Neuronal stem cell (in vitro differentiated cells): ENCODE data around the gene CTSK.
"Not testable (repeated sequence)": the region's sequence is repeated elsewhere in the genome, so short reads cannot be mapped to it uniquely, and the experiment has no call there.

ENCODE experiments used
- DNase-seq: peaks from one replicate; pipeline ENCODE4 v3.0.0-alpha.2; 2013; ENCODE audit warnings: low spot score
- H2AFZ ChIP-seq: one replicate; pipeline ENCODE4 v1.6.1; 2013; ENCODE audit warnings: mild to moderate bottlenecking, low read length, inconsistent platforms
- H2AK5ac ChIP-seq: 2 replicates; pipeline ENCODE4 v1.6.1; 2013; ENCODE audit warnings: low read depth, mild to moderate bottlenecking, inconsistent platforms, low read length, moderate library complexity, mixed read lengths
- H2BK120ac ChIP-seq: 2 replicates; pipeline ENCODE4 v1.6.1; 2013; ENCODE audit warnings: low read depth, mild to moderate bottlenecking, inconsistent platforms, low read length, moderate library complexity, mixed read lengths
- H2BK12ac ChIP-seq: one replicate; pipeline ENCODE4 v1.6.1; 2013; ENCODE audit warnings: low read length, inconsistent platforms
- H2BK15ac ChIP-seq: 2 replicates; pipeline ENCODE4 v1.6.1; 2013; ENCODE audit warnings: mild to moderate bottlenecking, low read length, inconsistent platforms, mixed read lengths
- H2BK5ac ChIP-seq: one replicate; pipeline ENCODE4 v1.6.1; 2013; ENCODE audit warnings: inconsistent platforms, mild to moderate bottlenecking, low read length, moderate library complexity
- H3K14ac ChIP-seq: one replicate; pipeline ENCODE4 v1.6.1; 2013; ENCODE audit warnings: low read length, inconsistent platforms
- H3K18ac ChIP-seq: 2 replicates; pipeline ENCODE4 v1.6.1; 2013; ENCODE audit warnings: low read length, inconsistent platforms
- H3K23ac ChIP-seq: 2 replicates; pipeline ENCODE4 v1.6.1; 2013; ENCODE audit warnings: low read depth, mild to moderate bottlenecking, mixed read lengths, low read length, inconsistent platforms; ENCODE audit not compliant: poor library complexity
- H3K27ac ChIP-seq: replicated peaks from 3 replicates; pipeline ENCODE4 v1.5.1; 2013; ENCODE audit warnings: low read length, inconsistent platforms
- H3K27me3 ChIP-seq, 3 experiments: 2 replicates each; pipeline ENCODE4 v1.6.1; 2013; ENCODE audit warnings: low read length in 3 of 3, mild to moderate bottlenecking in 2 of 3, inconsistent platforms in 1 of 3, low read depth in 1 of 3, mixed read lengths in 1 of 3, moderate library complexity in 1 of 3; ENCODE audit not compliant: control insufficient read depth in 3 of 3, insufficient read depth in 3 of 3
- H3K36me3 ChIP-seq, 2 donors: replicated peaks in 1 of 2; 2 replicates each; pipeline ENCODE4 v1.6.1; 2013; ENCODE audit warnings: low read length in 2 of 2; ENCODE audit not compliant: control insufficient read depth in 2 of 2, insufficient read depth in 2 of 2
- H3K4ac ChIP-seq: 2 replicates; pipeline ENCODE4 v1.6.1; 2013; ENCODE audit warnings: inconsistent platforms, mild to moderate bottlenecking, low read length, moderate library complexity
- H3K4me1 ChIP-seq, 2 donors: 1 replicate in 1 of 2; 2 replicates in 1 of 2; pipeline ENCODE4 v1.6.1; 2013; ENCODE audit warnings: low read length in 2 of 2, low read depth in 1 of 2; ENCODE audit not compliant: control insufficient read depth in 2 of 2, insufficient read depth in 1 of 2
- H3K4me2 ChIP-seq: one replicate; pipeline ENCODE4 v1.6.1; 2013; ENCODE audit warnings: mild to moderate bottlenecking, low read length, inconsistent platforms; ENCODE audit not compliant: insufficient read depth, poor library complexity, severe bottlenecking
- H3K4me3 ChIP-seq, 2 donors: 2 replicates each; pipeline ENCODE4 v1.5.1; 2013; ENCODE audit warnings: low read length in 2 of 2, mild to moderate bottlenecking in 2 of 2, inconsistent platforms in 1 of 2, moderate library complexity in 1 of 2
- H3K79me1 ChIP-seq: one replicate; pipeline ENCODE4 v1.6.1; 2013; ENCODE audit warnings: low read depth, mild to moderate bottlenecking, inconsistent platforms, low read length, moderate library complexity
- H3K9ac ChIP-seq: one replicate; pipeline ENCODE4 v1.6.1; 2013; ENCODE audit warnings: mild to moderate bottlenecking, low read depth, low read length, inconsistent platforms; ENCODE audit not compliant: poor library complexity
- H3K9me3 ChIP-seq, 2 donors: replicated peaks in 1 of 2; 2 replicates each; pipeline versions ENCODE3 to v1.6.1; 2013; ENCODE audit warnings: low read length in 2 of 2, mild to moderate bottlenecking in 2 of 2, inconsistent platforms in 1 of 2, low read depth in 1 of 2, mixed read lengths in 1 of 2, moderate library complexity in 1 of 2; ENCODE audit not compliant: control insufficient read depth in 2 of 2, insufficient read depth in 1 of 2
- H4K8ac ChIP-seq: one replicate; pipeline ENCODE4 v1.6.1; 2013; ENCODE audit warnings: low read depth, mild to moderate bottlenecking, inconsistent platforms, low read length, moderate library complexity
- H4K91ac ChIP-seq: one replicate; pipeline ENCODE4 v1.6.1; 2013; ENCODE audit warnings: low read length, low read depth, mild to moderate bottlenecking, inconsistent platforms; ENCODE audit not compliant: poor library complexity
- WGBS, 2 donors: extraction: QIAGEN DNeasy Blood & Tissue Kit; methylation state at CpG; one replicate each; pipeline ENCODE4 v1.1.7; 2013; ENCODE audit warnings: missing lambda C conversion rate in 2 of 2, mixed read lengths in 1 of 2; ENCODE audit not compliant: insufficient read length in 2 of 2, insufficient replicate concordance in 1 of 2; ENCODE audit errors: extremely low coverage in 2 of 2; 5-methylcytosine and 5-hydroxymethylcytosine counted together

Gene CTSK

DNA sequence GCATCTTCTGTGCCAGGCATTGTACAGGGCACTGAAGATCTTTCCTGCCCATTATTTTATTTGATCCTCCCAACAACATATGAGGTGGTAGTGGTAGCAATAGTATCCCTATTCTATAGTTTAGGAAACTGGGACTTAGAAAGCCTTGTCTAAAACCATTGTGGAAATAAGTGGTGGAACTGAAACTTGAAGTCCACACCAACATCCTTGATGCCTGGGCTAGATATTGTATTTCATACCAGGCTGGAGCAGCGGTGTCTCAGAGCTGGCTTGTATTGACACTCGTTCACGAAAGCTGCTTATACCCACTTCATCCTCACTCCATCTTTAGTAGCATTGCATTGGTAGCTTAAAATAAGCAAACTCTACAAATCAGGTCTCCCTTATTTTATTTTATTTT is 32.8 kb downstream of the CTSK start:
- no peak overlapping the region for H4K8ac ChIP-seq
- no peak overlapping the region for H2BK120ac ChIP-seq

DNA sequence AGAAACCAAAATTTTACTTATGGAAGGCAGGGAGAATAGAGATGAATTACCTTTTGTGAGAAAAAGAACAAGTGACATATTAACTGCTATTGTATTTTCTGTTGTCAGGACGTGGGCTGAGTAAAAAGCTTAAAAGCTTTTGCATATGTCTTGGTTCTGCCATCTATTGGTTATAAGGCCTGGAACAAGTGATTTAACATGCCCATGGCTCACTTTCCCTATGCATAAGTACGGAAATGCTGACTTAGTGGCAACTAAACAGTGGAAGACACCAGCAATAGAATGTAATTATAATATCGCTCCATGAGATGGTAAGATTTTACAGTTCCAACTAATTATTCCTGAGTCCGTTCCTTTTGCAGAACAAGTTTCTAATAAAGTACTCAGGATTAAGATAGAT is 35.7 kb downstream of the CTSK start:
- no CpG with 5 or more reads among the region's 4 CpGs for WGBS, 2 donors
- no peak overlapping the region for H3K9ac ChIP-seq
- no peak overlapping the region for H3K23ac ChIP-seq
- no peaks in the 10 kb centered on the region for H3K4me1 ChIP-seq
- no peak overlapping the region for H3K27ac ChIP-seq
- H2AFZ ChIP-seq: no peak overlapping the region
- DNase-seq: no peak
- H3K36me3 ChIP-seq: no peaks in the 10 kb centered on the region
- no peak overlapping the region for H2BK5ac ChIP-seq
- no peak overlapping the region for H3K4me3 ChIP-seq
- no peak overlapping the region for H2BK15ac ChIP-seq
- H2AK5ac ChIP-seq: no peak overlapping the region
- H3K18ac ChIP-seq: no peak overlapping the region
- H3K4me2 ChIP-seq: no peak overlapping the region
- H4K91ac ChIP-seq: no peak overlapping the region
- no peak overlapping the region for H2BK12ac ChIP-seq
- H3K79me1 ChIP-seq: no peaks in the 10 kb centered on the region
- no peaks in the 10 kb centered on the region for H3K9me3 ChIP-seq
- H3K4ac ChIP-seq: no peak overlapping the region
- H3K27me3 ChIP-seq: peaks cover 0 to 2% (median 0%) of the 10 kb centered on the region in 3 experiments
- no peak overlapping the region for H3K14ac ChIP-seq
- H4K8ac ChIP-seq: no peak overlapping the region
- no peak overlapping the region for H2BK120ac ChIP-seq

More for the DNA sequence above, 32.8 kb downstream of the CTSK start:
- H3K4me2 ChIP-seq: no peak overlapping the region
- no peak overlapping the region for H3K18ac ChIP-seq
- no peak overlapping the region for H3K4me3 ChIP-seq
- DNase-seq: no peak
- no peak overlapping the region for H2BK12ac ChIP-seq
- H3K27ac ChIP-seq: no peak overlapping the region
- no peaks in the 10 kb centered on the region for H3K4me1 ChIP-seq
- H3K9ac ChIP-seq: no peak overlapping the region
- H2BK15ac ChIP-seq: no peak overlapping the region
- H3K4ac ChIP-seq: no peak overlapping the region
- H3K23ac ChIP-seq: no peak overlapping the region
- H3K9me3 ChIP-seq: no peaks in the 10 kb centered on the region
- no peak overlapping the region for H3K14ac ChIP-seq
- no peaks in the 10 kb centered on the region for H3K36me3 ChIP-seq
- H2AFZ ChIP-seq: no peak overlapping the region
- H3K79me1 ChIP-seq: no peaks in the 10 kb centered on the region
- no CpG with 5 or more reads among the region's 3 CpGs for WGBS, 2 donors
- H2BK5ac ChIP-seq: no peak overlapping the region
- H2AK5ac ChIP-seq: no peak overlapping the region
- peaks cover 0 to 2% (median 0%) of the 10 kb centered on the region in 3 experiments for H3K27me3 ChIP-seq
- no peak overlapping the region for H4K91ac ChIP-seq

DNA sequence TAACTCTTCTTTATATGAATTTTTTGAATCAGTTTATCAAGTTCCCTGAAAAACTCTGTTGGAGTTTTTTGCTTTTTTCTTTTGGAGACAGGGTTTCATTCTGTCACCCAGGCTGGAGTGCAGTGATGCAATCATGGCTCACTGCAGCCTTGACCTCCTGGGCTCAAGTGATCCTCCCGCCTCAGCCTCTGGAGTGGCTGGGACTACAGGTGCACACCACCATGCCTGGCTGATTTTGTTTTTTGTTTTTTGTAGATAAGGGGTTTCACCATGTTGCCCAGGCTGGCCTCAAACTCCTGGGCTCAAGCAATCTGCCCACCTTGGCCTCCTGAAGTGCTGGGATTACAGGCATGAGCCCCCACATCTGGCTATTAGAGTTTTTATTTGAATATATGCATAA is 40.4 kb downstream of the CTSK start:
- not testable (repeated sequence) for H2AK5ac ChIP-seq, H4K8ac ChIP-seq, H3K9ac ChIP-seq, H3K4me3 ChIP-seq, H3K27me3 ChIP-seq, H2BK5ac ChIP-seq, H2BK15ac ChIP-seq, H3K79me1 ChIP-seq, H3K4me1 ChIP-seq, H3K36me3 ChIP-seq, H2BK12ac ChIP-seq, H2AFZ ChIP-seq, H3K9me3 ChIP-seq, H3K14ac ChIP-seq, H3K18ac ChIP-seq, DNase-seq, H4K91ac ChIP-seq, H3K4me2 ChIP-seq, H3K27ac ChIP-seq, H2BK120ac ChIP-seq, H3K4ac ChIP-seq, H3K23ac ChIP-seq
- no CpG with 5 or more reads among the region's 1 CpG for WGBS, 2 donors

DNA sequence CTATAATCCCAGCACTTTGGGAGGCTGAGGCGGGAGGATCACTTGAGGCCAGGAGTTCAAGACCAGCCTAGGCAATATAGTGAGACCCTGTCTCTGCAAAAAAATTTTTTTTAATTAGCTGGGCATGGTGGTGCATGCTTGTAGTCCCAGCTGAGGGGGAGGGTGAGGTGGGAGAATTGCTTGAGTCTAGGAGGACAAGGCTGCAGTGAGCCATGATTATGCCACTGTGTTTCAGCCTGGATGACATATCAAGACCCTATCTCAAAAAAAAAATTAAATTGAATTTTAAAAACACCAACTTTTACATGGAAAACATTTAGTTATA is 42.1 kb downstream of the CTSK start:
- not testable (repeated sequence) for H3K9me3 ChIP-seq, H3K4me2 ChIP-seq, H2AK5ac ChIP-seq, H4K8ac ChIP-seq, H3K4me1 ChIP-seq, H3K14ac ChIP-seq, H3K36me3 ChIP-seq, H3K27ac ChIP-seq, DNase-seq, H3K23ac ChIP-seq, H3K27me3 ChIP-seq, H3K4ac ChIP-seq, H2BK5ac ChIP-seq, H4K91ac ChIP-seq, H2AFZ ChIP-seq, H2BK12ac ChIP-seq, H3K18ac ChIP-seq, H3K9ac ChIP-seq, H2BK15ac ChIP-seq, H3K4me3 ChIP-seq, H3K79me1 ChIP-seq, H2BK120ac ChIP-seq
- no CpG with 5 or more reads among the region's 1 CpG for WGBS, 2 donors
